ENCODE data around the gene ATP2B2.

Gene ATP2B2

DNA sequence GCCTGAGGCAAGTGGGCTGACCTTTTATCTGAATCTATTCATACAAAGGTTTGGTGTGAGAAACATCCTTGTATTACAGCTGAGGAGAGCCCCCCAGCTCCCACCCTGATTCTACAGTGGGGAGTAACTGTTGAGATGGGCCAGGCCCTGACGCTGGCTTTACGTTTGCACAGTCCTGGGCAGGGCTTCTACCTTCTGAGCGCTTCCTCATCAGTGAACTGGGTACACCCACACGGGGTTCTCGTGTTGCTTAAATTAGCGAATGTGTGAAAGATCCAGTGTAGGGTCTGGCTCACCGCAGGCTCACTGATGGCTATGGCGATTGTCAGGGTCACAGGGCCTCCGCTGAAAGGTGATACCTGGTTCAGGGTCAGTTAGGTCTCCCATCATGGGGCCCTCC is 205.3 kb downstream of the ATP2B2 start:
- Histone ChIP-seq H3K27ac (ENCODE audit: extremely low read depth, low read depth, low read length) (no peak overlapping the region), H3K4me1 (ENCODE audit: control insufficient read depth, insufficient read depth, low read length) (no peaks in the 10 kb centered on the region; the same call in 1 of the 2 replicates), H3K9me3 (ENCODE audit: control insufficient read depth, insufficient read depth, low read depth, low read length) (no peaks in the 10 kb centered on the region), H3K36me3 (ENCODE audit: control insufficient read depth in 2 of 2, insufficient read depth in 1 of 2, low read length in 2 of 2) (peaks cover 28 to 80% of the 10 kb centered on the region in 2 experiments), H3K4me3 (ENCODE audit: low read depth, low read length) (no peak overlapping the region)
- ChIA-PET CTCF (interaction anchor here (0.7 kb wide), 1 partner anchor 114 kb away, joined by 3 read pairs; no protein-coding TSS in a partner anchor), POLR2A (no interaction called here)
- TF ChIP-seq ZNF416 (tag by site-specific recombination; IDR thresholded peaks at IDR 0.05), result no peak
- TF ChIP-seq MZF1 (tag by site-specific recombination; IDR thresholded peaks at IDR 0.05; ENCODE audit: borderline replicate concordance), result no peak
- no peak for TF ChIP-seq ZNF558 (tag by site-specific recombination; IDR thresholded peaks at IDR 0.05)
- TF ChIP-seq GLI4 (tag by site-specific recombination; IDR thresholded peaks at IDR 0.05), result no peak
- no peak for TF ChIP-seq ZNF223 (tag by site-specific recombination; IDR thresholded peaks at IDR 0.05)
- no peak for TF ChIP-seq ZNF335 (tag by site-specific recombination; conservative IDR thresholded peaks at IDR 0.05)
- TF ChIP-seq, protein P1, sequence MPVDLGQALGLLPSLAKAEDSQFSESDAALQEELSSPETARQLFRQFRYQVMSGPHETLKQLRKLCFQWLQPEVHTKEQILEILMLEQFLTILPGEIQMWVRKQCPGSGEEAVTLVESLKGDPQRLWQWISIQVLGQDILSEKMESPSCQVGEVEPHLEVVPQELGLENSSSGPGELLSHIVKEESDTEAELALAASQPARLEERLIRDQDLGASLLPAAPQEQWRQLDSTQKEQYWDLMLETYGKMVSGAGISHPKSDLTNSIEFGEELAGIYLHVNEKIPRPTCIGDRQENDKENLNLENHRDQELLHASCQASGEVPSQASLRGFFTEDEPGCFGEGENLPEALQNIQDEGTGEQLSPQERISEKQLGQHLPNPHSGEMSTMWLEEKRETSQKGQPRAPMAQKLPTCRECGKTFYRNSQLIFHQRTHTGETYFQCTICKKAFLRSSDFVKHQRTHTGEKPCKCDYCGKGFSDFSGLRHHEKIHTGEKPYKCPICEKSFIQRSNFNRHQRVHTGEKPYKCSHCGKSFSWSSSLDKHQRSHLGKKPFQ (tag by site-specific recombination; IDR thresholded peaks at IDR 0.05), result no peak
- no peak for TF ChIP-seq ZNF768 (tag by site-specific recombination; IDR thresholded peaks at IDR 0.05)
- TF ChIP-seq, protein P2, sequence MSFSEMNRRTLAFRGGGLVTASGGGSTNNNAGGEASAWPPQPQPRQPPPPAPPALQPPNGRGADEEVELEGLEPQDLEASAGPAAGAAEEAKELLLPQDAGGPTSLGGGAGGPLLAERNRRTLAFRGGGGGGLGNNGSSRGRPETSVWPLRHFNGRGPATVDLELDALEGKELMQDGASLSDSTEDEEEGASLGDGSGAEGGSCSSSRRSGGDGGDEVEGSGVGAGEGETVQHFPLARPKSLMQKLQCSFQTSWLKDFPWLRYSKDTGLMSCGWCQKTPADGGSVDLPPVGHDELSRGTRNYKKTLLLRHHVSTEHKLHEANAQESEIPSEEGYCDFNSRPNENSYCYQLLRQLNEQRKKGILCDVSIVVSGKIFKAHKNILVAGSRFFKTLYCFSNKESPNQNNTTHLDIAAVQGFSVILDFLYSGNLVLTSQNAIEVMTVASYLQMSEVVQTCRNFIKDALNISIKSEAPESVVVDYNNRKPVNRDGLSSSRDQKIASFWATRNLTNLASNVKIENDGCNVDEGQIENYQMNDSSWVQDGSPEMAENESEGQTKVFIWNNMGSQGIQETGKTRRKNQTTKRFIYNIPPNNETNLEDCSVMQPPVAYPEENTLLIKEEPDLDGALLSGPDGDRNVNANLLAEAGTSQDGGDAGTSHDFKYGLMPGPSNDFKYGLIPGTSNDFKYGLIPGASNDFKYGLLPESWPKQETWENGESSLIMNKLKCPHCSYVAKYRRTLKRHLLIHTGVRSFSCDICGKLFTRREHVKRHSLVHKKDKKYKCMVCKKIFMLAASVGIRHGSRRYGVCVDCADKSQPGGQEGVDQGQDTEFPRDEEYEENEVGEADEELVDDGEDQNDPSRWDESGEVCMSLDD (tag by site-specific recombination; IDR thresholded peaks at IDR 0.05), result no peak
- TF ChIP-seq, protein P3, sequence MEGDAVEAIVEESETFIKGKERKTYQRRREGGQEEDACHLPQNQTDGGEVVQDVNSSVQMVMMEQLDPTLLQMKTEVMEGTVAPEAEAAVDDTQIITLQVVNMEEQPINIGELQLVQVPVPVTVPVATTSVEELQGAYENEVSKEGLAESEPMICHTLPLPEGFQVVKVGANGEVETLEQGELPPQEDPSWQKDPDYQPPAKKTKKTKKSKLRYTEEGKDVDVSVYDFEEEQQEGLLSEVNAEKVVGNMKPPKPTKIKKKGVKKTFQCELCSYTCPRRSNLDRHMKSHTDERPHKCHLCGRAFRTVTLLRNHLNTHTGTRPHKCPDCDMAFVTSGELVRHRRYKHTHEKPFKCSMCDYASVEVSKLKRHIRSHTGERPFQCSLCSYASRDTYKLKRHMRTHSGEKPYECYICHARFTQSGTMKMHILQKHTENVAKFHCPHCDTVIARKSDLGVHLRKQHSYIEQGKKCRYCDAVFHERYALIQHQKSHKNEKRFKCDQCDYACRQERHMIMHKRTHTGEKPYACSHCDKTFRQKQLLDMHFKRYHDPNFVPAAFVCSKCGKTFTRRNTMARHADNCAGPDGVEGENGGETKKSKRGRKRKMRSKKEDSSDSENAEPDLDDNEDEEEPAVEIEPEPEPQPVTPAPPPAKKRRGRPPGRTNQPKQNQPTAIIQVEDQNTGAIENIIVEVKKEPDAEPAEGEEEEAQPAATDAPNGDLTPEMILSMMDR (tag by site-specific recombination; IDR thresholded peaks at IDR 0.05), result no peak
- no peak for TF ChIP-seq BCL11A (tag by site-specific recombination; IDR thresholded peaks at IDR 0.05; ENCODE audit: low read depth)
- TF ChIP-seq, protein P4, sequence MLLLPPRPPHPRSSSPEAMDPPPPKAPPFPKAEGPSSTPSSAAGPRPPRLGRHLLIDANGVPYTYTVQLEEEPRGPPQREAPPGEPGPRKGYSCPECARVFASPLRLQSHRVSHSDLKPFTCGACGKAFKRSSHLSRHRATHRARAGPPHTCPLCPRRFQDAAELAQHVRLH (tag by site-specific recombination; IDR thresholded peaks at IDR 0.05), result no peak
- TF ChIP-seq, protein P5, sequence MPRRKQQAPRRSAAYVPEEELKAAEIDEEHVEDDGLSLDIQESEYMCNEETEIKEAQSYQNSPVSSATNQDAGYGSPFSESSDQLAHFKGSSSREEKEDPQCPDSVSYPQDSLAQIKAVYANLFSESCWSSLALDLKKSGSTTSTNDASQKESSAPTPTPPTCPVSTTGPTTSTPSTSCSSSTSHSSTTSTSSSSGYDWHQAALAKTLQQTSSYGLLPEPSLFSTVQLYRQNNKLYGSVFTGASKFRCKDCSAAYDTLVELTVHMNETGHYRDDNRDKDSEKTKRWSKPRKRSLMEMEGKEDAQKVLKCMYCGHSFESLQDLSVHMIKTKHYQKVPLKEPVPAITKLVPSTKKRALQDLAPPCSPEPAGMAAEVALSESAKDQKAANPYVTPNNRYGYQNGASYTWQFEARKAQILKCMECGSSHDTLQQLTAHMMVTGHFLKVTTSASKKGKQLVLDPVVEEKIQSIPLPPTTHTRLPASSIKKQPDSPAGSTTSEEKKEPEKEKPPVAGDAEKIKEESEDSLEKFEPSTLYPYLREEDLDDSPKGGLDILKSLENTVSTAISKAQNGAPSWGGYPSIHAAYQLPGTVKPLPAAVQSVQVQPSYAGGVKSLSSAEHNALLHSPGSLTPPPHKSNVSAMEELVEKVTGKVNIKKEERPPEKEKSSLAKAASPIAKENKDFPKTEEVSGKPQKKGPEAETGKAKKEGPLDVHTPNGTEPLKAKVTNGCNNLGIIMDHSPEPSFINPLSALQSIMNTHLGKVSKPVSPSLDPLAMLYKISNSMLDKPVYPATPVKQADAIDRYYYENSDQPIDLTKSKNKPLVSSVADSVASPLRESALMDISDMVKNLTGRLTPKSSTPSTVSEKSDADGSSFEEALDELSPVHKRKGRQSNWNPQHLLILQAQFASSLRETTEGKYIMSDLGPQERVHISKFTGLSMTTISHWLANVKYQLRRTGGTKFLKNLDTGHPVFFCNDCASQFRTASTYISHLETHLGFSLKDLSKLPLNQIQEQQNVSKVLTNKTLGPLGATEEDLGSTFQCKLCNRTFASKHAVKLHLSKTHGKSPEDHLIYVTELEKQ (tag by site-specific recombination; IDR thresholded peaks at IDR 0.05; ENCODE audit: borderline replicate concordance), result no peak

DNA sequence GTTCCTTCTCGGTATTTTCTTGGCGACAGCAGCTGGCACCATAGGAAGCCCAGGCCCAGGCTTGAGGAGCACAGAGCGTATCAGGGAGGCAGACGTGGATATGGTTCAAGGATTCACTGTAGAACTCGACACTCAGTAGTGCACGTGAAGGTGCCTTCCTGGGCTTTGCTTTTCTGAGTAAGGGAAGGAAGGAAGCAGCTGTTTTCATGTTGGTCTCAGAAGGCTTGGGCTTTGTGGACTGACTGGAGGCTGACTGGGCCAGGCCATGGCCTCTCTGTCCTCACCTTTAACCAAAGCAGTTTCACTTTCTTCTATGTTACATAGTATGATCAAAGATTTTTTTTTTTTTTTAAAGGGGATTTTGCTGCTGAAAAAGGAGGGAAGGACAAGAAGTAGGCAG is 205.7 kb downstream of the ATP2B2 start:
- Histone ChIP-seq H3K4me3 (ENCODE audit: low read depth, low read length) (no peak overlapping the region), H3K36me3 (ENCODE audit: control insufficient read depth in 2 of 2, insufficient read depth in 1 of 2, low read length in 2 of 2) (peaks cover 31 to 80% of the 10 kb centered on the region in 2 experiments), H3K27ac (ENCODE audit: extremely low read depth, low read depth, low read length) (no peak overlapping the region), H3K4me1 (ENCODE audit: control insufficient read depth, insufficient read depth, low read length) (no peaks in the 10 kb centered on the region; the same call in 1 of the 2 replicates), H3K9me3 (ENCODE audit: control insufficient read depth, insufficient read depth, low read depth, low read length) (no peaks in the 10 kb centered on the region)
- ChIA-PET POLR2A (no interaction called here), CTCF (interaction anchor here (0.7 kb wide), 1 partner anchor 114 kb away, joined by 3 read pairs; no protein-coding TSS in a partner anchor)
- TF ChIP-seq ZFP37 (tag by site-specific recombination; IDR thresholded peaks at IDR 0.05), result no peak
- TF ChIP-seq, protein P6, sequence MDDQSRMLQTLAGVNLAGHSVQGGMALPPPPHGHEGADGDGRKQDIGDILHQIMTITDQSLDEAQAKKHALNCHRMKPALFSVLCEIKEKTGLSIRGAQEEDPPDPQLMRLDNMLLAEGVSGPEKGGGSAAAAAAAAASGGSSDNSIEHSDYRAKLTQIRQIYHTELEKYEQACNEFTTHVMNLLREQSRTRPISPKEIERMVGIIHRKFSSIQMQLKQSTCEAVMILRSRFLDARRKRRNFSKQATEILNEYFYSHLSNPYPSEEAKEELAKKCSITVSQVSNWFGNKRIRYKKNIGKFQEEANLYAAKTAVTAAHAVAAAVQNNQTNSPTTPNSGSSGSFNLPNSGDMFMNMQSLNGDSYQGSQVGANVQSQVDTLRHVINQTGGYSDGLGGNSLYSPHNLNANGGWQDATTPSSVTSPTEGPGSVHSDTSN (CRISPR knock-in tag; IDR thresholded peaks at IDR 0.05), result no peak
- no peak for TF ChIP-seq ZFP69B (tag by site-specific recombination; IDR thresholded peaks at IDR 0.05)
- no peak for TF ChIP-seq ZNF555 (tag by site-specific recombination; conservative IDR thresholded peaks at IDR 0.05)
